ENCODE measurements around the gene RAB27A.
"Not testable (repeated sequence)": the region's sequence is repeated elsewhere in the genome, so short reads cannot be mapped to it uniquely, and the experiment has no call there.

The RAB27A gene

DNA sequence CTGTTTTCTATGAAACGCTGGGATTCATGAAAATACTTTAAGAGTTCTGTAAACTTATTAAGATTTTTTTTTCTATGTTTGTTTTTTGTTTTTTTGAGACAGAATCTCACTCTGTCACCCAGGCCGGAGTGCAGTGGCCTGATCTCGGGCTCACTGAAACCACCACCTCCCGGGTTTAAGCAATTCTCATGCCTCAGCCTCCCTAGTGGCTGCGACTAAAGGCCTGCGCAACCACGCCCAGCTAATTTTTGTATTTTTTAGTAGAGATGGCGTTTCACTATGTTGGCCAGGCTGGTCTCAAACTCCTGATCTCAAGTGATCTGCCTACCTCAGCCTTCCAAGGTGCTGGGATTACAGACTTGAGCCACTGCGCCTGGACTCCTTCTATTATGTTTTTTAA, 39.7 kb downstream of the RAB27A start:
- FAIRE-seq: not testable (repeated sequence)

DNA sequence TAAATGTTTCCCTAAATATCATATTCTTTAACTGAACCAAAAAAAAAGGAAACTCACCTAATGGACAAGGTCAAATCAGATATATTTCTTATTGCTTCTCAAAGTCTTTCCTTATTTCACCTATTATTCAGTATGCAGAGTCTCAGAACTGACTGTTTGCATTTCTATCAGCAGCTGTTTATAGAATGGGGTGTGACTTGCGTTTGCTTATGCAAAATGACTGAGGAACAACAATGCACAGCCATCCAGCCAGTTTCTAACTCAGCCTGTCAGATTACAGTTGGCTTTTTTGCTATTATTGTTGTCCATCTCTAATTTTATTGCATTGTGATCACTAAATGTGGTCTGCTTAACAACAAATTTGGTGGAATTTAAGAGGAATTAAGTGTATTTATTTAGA, 40.7 kb downstream of the RAB27A start:
- FAIRE-seq: no peak

DNA sequence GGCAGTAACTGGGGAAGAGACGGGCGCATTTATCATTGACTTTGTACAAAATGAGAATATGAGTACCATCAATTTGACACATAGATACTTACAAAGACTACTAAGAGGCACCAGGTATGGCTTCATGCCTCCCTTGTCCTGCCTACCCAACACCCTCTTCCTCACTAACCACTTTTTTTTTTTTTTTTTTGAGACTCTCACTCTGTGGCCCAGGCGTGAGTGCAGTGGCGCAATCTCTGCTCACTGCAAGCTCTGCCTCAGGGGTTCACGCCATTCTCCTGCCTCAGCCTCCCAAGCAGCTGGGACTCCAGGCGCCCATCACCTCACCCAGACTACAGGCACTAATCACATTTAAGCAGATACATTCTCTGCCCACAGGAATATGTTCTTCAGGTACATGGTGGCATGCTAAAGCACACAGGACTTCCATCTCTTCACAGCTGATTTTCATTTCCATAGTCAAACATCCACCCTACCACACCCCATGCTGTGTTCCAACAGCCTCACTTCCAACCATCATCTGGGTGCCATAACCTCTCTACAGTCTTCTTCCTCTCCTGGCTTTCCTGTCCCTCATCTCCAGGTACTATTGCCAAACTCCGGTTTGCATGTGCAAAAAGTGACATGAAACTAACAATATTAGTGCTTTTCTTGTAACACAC, 41.7 kb downstream of the RAB27A start:
- no peak for FAIRE-seq

DNA sequence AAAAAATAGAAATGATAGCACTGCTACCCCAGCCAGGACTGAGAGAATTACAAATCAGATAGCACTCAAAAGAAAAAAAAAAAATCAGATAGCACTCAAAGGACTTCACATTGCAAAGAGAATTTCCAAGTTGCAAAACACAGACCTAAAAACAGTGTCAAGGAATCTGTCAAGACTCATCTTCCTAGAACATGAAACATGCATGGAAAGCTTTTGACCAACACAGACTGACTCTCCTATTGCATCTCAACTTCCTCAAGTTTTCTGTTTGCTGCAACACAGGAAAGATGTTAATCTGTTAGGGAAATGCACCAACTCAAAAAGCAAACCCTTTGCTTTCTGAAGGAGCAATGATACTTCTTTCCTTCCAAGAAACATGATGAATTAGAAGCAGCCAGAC, 42.3 kb downstream of the RAB27A start:
- no peak for FAIRE-seq

- FAIRE-seq: no peak
Measured at GRCh38 chr15:55246567-55246966, 43.0 kb downstream of the RAB27A start.

DNA sequence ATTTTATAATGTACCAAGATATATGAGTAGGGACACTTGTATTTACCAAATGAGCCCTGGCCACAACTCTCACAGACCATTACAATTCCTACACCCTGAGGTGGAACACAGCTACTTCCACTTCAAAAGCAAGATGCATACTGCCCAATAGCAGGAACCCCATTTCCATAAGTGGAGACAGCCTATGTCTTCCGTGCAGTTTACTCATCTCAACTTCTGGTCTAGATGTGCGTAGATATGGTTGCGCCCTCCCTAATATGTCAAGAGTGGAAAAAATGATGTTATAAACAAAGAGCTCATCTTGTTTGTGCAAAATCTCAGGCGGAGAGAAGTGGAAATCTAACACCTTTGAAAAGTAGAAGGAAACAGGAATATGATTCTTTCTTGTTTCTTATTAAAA, 44.6 kb downstream of the RAB27A start:
- FAIRE-seq: no peak

DNA sequence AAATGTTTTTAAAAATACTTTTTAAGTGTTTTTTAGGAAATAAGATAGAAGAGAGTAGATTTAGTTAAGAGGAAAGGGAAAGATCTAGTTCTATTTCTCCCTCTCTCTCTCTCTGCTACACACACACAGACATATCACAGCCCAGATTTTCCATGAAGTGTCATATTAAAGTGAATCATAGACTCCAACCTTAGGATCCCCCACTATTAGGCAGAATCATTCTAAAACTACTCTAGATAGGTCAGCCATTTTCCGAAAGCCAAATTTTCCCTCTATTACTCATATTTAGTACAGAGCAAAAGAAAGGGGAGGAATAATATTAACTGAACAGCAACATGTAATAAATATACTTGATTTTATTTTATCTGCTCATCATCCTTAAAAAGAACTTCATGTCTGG, 47.7 kb downstream of the RAB27A start:
- FAIRE-seq: no peak

DNA sequence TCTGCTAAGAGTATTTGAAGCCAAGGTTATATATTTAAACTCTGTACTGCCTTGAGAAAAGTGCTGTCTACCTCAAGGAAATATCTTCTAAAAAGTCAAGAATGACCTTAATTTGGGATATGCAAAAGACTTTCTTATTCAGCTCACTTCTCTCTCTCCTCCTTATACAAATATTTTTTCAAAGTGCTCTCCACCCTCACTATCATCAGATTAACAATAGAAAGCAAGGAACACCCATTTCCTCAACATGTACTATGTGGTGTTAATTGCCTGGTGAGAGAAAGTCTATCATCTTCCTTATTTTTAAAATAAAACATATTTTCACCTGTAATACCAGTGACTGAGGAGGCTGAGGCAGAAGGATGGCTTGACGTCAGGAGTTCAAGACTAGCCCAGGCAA, 48.4 kb downstream of the RAB27A start:
- no peak for FAIRE-seq

GRCh38 chr15:55240125-55240760, 49.4 kb downstream of the RAB27A start:
- no peak for FAIRE-seq

GRCh38 chr15:55239440-55240124, 50.0 kb downstream of the RAB27A start:
- FAIRE-seq: no peak

DNA sequence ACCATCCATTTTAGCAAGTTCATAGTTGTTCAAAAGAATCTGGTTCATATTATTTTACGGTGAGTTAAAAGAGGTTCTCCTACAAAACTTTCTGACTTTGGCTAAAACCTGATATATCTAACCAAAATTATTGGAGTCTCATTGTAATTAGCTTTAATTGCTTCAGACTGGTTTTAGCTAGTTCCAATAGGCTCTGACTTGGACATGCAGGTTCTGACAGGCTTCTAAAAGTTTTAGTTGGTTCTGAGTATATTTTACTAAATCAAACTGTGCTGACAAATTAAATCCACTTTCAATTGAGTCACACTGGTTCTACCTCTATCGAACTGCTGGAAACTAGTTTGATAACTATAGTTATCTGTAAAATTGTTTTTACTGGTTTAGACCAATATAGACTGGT, 50.7 kb downstream of the RAB27A start:
- FAIRE-seq: no peak

- no peak for FAIRE-seq
Measured at GRCh38 chr15:55237219-55238130, 52.1 kb downstream of the RAB27A start.

GRCh38 chr15:55235546-55236036, 54.0 kb downstream of the RAB27A start:
- no peak for FAIRE-seq

GRCh38 chr15:55234800-55235104, 54.9 kb downstream of the RAB27A start:
- no peak for FAIRE-seq

GRCh38 chr15:55234104-55234799, 55.4 kb downstream of the RAB27A start:
- no peak for FAIRE-seq

GRCh38 chr15:55231455-55231854, 58.2 kb downstream of the RAB27A start:
- no peak for FAIRE-seq

DNA sequence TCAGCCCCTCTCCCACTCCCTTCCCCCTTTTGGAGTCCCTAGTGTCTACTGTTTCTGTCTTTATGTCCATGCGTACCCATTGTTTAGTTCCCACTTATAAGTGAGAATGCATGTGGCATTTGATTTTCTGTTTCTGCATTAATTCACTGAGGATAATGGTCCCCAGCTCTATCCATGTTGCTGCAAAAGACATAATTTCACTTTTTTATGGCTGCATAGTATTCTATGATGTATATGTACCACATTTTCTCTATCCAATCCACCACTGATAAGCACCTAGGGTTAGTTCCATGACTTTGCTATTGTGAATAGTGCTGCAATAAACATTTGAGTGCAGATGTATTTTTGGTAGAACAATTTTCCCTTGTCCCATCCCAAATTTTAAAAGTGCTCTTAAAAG, 58.7 kb downstream of the RAB27A start:
- FAIRE-seq: no peak

GRCh38 chr15:55230051-55230670, 59.5 kb downstream of the RAB27A start:
- no peak for FAIRE-seq

- no peak for FAIRE-seq
Measured at GRCh38 chr15:55226127-55226526, 63.5 kb downstream of the RAB27A start.

DNA sequence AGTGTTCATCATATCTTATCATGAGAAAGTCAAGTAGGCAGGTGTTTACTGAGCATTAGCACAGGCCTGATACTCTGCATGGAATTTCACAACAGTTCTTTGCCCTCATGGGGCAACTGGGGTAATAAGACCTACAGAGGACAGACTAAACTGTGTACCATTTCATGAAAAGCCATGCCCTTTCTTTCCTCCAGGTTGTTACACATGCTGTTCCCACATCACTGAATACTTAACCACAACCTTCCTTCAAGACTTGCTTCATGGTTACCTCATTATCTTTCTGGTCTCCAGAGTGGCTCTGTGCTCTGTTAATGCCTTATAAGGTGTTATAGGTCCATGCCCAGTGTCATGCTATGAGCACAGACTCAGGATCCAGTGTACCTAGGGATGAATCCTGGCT, 64.7 kb downstream of the RAB27A start:
- FAIRE-seq: no peak

- FAIRE-seq: no peak
Measured at GRCh38 chr15:55222588-55222987, 67.0 kb downstream of the RAB27A start.
